Smooth muscle cell (in vitro differentiated cells): ENCODE results near the gene TNF. TPM values are rescaled to one million over a fixed set of nuclear protein-coding genes. Genes with fewer than 3 reads are reported as not detected.

Experiments
- DNase-seq: peaks from one replicate; lab custom pipeline; 2025; ENCODE audit not compliant: unreplicated experiment; lab: John Stamatoyannopoulos, UW
- H2AFZ ChIP-seq: fragments of 200-600 bp; sonication (generic); 2 replicates; pipeline ENCODE4 v1.6.0; 2016; ENCODE audit warnings: antibody characterized with exemption, low read depth, mild to moderate bottlenecking
- H3F3A ChIP-seq: fragments of 200-600 bp; sonication (generic); 2 replicates; pipeline ENCODE4 v1.6.0; 2017; ENCODE audit warnings: antibody characterized with exemption, low read depth
- H3K27ac ChIP-seq: fragments of 200-600 bp; sonication (generic); 2 replicates; pipeline ENCODE4 v1.5.1; 2016; ENCODE audit warnings: low read depth, mild to moderate bottlenecking
- H3K27me3 ChIP-seq: fragments of 200-600 bp; sonication (generic); 2 replicates; pipeline ENCODE4 v1.6.1; 2016; ENCODE audit warnings: low read depth, mild to moderate bottlenecking
- H3K36me3 ChIP-seq: fragments of 200-600 bp; sonication (generic); 2 replicates; pipeline ENCODE4 v1.5.1; 2016; ENCODE audit warnings: low read depth
- H3K4me1 ChIP-seq: fragments of 200-600 bp; sonication (generic); 2 replicates; pipeline ENCODE4 v1.5.1; 2016; ENCODE audit warnings: low read depth
- H3K4me2 ChIP-seq: fragments of 200-600 bp; sonication (generic); 2 replicates; pipeline ENCODE4 v1.6.0; 2016; ENCODE audit warnings: mild to moderate bottlenecking
- H3K4me3 ChIP-seq: fragments of 200-600 bp; sonication (generic); 2 replicates; pipeline ENCODE4 v1.5.1; 2016; ENCODE audit warnings: mild to moderate bottlenecking
- H3K79me2 ChIP-seq: fragments of 200-600 bp; sonication (generic); 2 replicates; pipeline ENCODE4 v1.6.0; 2016; ENCODE audit warnings: low read depth, mild to moderate bottlenecking
- H3K9ac ChIP-seq: fragments of 200-600 bp; sonication (generic); 2 replicates; pipeline ENCODE4 v1.6.0; 2016; ENCODE audit warnings: low read depth
- H3K9me3 ChIP-seq: fragments of 200-600 bp; sonication (generic); replicated peaks from 2 replicates; pipeline ENCODE4 v1.5.1; 2016; ENCODE audit warnings: low read depth
- H4K20me1 ChIP-seq: fragments of 200-600 bp; sonication (generic); 2 replicates; pipeline ENCODE4 v1.6.0; 2016; ENCODE audit warnings: low read depth
- WGBS: methylation state at CpG from one replicate; pipeline ENCODE4 v1.1.7; 2016; ENCODE audit warnings: low lambda C conversion rate; 5-methylcytosine and 5-hydroxymethylcytosine counted together
- polyA plus RNA-seq: library from polyadenylated mRNA; unstranded; fragments of >200 nt; fragmentation: Nextera tagmentation; extraction: Ambion mirVana; gene quantifications from 2 replicates; pipeline ENCODE4 v1.2.1, GENCODE V29; 2016
- total RNA-seq: library from RNA; depleted of rRNA; stranded (reverse); fragments of >200 nt; gene quantifications from 2 replicates; pipeline ENCODE4 v1.2.3, GENCODE V29; 2014
- TF ChIP-seq, protein P1 (sequence below): fragments of 200-600 bp; sonication (generic); IDR thresholded peaks from 2 replicates; pipeline ENCODE4 v1.5.1; 2017; ENCODE audit warnings: borderline replicate concordance, mild to moderate bottlenecking, antibody characterized with exemption; ENCODE audit not compliant: insufficient read depth, poor library complexity, severe bottlenecking

TNF gene
- total and polyA plus RNA-seq, 2 experiments from 2014 or later, result 0.94 to 1.5 TPM

DNA sequence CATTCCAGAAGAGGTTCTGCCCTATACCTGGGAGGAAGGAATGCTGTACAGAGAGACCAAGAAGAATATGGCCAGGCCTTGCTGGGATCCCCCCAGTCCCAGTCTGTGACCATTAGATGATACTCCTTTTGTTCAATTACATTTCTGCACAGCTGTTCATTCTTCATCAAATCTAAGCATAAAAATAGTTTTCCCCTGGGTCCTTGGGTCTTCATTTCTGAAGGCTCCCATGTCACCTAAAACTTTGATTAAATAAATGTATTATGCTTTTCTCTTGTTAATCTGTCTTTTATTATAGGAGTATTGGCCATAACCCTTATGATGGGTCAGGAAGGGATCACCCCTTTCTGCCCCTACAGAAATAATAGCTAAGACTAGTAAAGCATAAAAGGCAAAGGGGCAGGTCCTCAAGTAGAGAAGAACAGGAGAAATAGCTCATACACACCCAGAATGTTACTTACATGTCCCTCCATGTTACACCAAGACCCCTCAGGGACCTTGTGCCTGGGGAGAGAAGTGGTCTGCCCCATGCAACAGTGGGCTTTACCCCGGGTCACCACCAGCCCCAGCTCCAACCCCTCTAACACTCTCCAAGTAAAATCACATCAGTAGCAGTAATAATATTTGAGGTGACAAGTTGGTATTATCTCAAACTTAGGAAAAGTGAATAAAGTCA, 5.4 kb upstream of the TNF start:
- Histone ChIP-seq H3K27ac (no peak overlapping the region), H4K20me1 (no peaks in the 10 kb centered on the region), H3K4me2 (no peak overlapping the region), H3K9me3 (no peaks in the 10 kb centered on the region), H3F3A (peaks cover 1% of the 10 kb centered on the region), H3K9ac (no peak overlapping the region), H3K4me3 (no peak overlapping the region), H3K79me2 (no peaks in the 10 kb centered on the region), H2AFZ (no peak overlapping the region), H3K27me3 (no peaks in the 10 kb centered on the region), H3K4me1 (no peaks in the 10 kb centered on the region), H3K36me3 (no peaks in the 10 kb centered on the region)
- TF ChIP-seq, protein P1, sequence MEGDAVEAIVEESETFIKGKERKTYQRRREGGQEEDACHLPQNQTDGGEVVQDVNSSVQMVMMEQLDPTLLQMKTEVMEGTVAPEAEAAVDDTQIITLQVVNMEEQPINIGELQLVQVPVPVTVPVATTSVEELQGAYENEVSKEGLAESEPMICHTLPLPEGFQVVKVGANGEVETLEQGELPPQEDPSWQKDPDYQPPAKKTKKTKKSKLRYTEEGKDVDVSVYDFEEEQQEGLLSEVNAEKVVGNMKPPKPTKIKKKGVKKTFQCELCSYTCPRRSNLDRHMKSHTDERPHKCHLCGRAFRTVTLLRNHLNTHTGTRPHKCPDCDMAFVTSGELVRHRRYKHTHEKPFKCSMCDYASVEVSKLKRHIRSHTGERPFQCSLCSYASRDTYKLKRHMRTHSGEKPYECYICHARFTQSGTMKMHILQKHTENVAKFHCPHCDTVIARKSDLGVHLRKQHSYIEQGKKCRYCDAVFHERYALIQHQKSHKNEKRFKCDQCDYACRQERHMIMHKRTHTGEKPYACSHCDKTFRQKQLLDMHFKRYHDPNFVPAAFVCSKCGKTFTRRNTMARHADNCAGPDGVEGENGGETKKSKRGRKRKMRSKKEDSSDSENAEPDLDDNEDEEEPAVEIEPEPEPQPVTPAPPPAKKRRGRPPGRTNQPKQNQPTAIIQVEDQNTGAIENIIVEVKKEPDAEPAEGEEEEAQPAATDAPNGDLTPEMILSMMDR, result no peak
- WGBS, result 67% methylated on average over 1 of the region's 1 CpG
- DNase-seq, result no peak

DNA sequence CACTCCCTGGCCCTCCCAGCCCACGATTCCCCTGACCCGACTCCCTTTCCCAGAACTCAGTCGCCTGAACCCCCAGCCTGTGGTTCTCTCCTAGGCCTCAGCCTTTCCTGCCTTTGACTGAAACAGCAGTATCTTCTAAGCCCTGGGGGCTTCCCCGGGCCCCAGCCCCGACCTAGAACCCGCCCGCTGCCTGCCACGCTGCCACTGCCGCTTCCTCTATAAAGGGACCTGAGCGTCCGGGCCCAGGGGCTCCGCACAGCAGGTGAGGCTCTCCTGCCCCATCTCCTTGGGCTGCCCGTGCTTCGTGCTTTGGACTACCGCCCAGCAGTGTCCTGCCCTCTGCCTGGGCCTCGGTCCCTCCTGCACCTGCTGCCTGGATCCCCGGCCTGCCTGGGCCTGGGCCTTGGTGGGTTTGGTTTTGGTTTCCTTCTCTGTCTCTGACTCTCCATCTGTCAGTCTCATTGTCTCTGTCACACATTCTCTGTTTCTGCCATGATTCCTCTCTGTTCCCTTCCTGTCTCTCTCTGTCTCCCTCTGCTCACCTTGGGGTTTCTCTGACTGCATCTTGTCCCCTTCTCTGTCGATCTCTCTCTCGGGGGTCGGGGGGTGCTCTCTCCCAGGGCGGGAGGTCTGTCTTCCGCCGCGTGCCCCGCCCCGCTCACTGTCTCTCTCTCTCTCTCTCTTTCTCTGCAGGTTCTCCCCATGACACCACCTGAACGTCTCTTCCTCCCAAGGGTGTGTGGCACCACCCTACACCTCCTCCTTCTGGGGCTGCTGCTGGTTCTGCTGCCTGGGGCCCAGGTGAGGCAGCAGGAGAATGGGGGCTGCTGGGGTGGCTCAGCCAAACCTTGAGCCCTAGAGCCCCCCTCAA, 3.1 kb upstream of the TNF start, which contains the start of gene LTA:
LTA (plus strand) TSS at position 249 of the 871 bp plus-strand sequence; CDS start at position 703, 454 bp downstream.
- Histone ChIP-seq H3K27ac (no peak within 1 kb of the TSS), H3K4me1 (no peaks in the 10 kb centered on the region), H4K20me1 (no peaks in the 10 kb centered on the region), H3K27me3 (no peaks in the 10 kb centered on the region), H3K79me2 (no peaks in the 10 kb centered on the region), H3K36me3 (no peaks in the 10 kb centered on the region), H2AFZ (no peak within 1 kb of the TSS), H3F3A (no peaks in the 10 kb centered on the region), H3K4me2 (no peak within 1 kb of the TSS), H3K4me3 (no peak within 1 kb of the TSS), H3K9me3 (no peaks in the 10 kb centered on the region), H3K9ac (no peak within 1 kb of the TSS)
- WGBS, result 92% methylated on average over 24 of the region's 27 CpGs
- TF ChIP-seq, protein P1, result no peak
- no peak for DNase-seq

DNA sequence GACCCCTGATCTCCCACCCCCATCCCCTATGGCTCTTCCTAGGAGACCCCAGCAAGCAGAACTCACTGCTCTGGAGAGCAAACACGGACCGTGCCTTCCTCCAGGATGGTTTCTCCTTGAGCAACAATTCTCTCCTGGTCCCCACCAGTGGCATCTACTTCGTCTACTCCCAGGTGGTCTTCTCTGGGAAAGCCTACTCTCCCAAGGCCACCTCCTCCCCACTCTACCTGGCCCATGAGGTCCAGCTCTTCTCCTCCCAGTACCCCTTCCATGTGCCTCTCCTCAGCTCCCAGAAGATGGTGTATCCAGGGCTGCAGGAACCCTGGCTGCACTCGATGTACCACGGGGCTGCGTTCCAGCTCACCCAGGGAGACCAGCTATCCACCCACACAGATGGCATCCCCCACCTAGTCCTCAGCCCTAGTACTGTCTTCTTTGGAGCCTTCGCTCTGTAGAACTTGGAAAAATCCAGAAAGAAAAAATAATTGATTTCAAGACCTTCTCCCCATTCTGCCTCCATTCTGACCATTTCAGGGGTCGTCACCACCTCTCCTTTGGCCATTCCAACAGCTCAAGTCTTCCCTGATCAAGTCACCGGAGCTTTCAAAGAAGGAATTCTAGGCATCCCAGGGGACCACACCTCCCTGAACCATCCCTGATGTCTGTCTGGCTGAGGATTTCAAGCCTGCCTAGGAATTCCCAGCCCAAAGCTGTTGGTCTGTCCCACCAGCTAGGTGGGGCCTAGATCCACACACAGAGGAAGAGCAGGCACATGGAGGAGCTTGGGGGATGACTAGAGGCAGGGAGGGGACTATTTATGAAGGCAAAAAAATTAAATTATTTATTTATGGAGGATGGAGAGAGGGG, 1.9 kb upstream of the TNF start:
- H3K4me2 ChIP-seq, result no peak overlapping the region

More for the DNA sequence above, 1.9 kb upstream of the TNF start:
- no peak overlapping the region for H3K9ac ChIP-seq
- H3F3A ChIP-seq, result no peaks in the 10 kb centered on the region
- H4K20me1 ChIP-seq, result no peaks in the 10 kb centered on the region
- no peak for DNase-seq
- no peaks in the 10 kb centered on the region for H3K4me1 ChIP-seq
- 91% methylated on average over 9 of the region's 9 CpGs for WGBS
- H3K79me2 ChIP-seq, result no peaks in the 10 kb centered on the region
- no peaks in the 10 kb centered on the region for H3K9me3 ChIP-seq
- no peaks in the 10 kb centered on the region for H3K27me3 ChIP-seq
- H3K4me3 ChIP-seq, result no peak overlapping the region
- H2AFZ ChIP-seq, result no peak overlapping the region
- TF ChIP-seq, protein P1, result no peak
- no peaks in the 10 kb centered on the region for H3K36me3 ChIP-seq
- no peak overlapping the region for H3K27ac ChIP-seq
